ENCODE data around the gene PDCD4. TPM values are rescaled to one million over a fixed set of nuclear protein-coding genes. Genes with fewer than 3 reads are reported as not detected.
A peak's percentile ranks its signal among the peaks of the same experiment; 100 is the strongest.

The PDCD4 gene
- total RNA-seq, 1 donor from 2014 or later: 77.9 TPM

GRCh38 chr10:110897184-110897583 is 25.5 kb downstream of the PDCD4 start:
- H3K27me3 ChIP-seq (ENCODE audit: control insufficient read depth, insufficient read depth, low read length): no peaks in the 10 kb centered on the region
- peaks cover 10% of the 10 kb centered on the region for H3K36me3 ChIP-seq (ENCODE audit: control insufficient read depth, insufficient read depth, low read length)
- TF ChIP-seq CTCF (IDR thresholded peaks at IDR 0.05; ENCODE audit: insufficient read depth, low read length, severe bottlenecking): no peak
- FAIRE-seq: peak; percentile 60
- no peak for DNase-seq (ENCODE audit: low read depth)
- no peak overlapping the region for H3K4me3 ChIP-seq (ENCODE audit: low read depth, low read length)

- H3K36me3 ChIP-seq (ENCODE audit: control insufficient read depth, insufficient read depth, low read length): peaks cover 10% of the 10 kb centered on the region
- no peaks in the 10 kb centered on the region for H3K27me3 ChIP-seq (ENCODE audit: control insufficient read depth, insufficient read depth, low read length)
- no peak for TF ChIP-seq CTCF (IDR thresholded peaks at IDR 0.05; ENCODE audit: insufficient read depth, low read length, severe bottlenecking)
- H3K4me3 ChIP-seq (ENCODE audit: low read depth, low read length): no peak overlapping the region
- DNase-seq (ENCODE audit: low read depth) (no peak), FAIRE-seq (no peak)
Measured at GRCh38 chr10:110898391-110898790, 26.7 kb downstream of the PDCD4 start.

GRCh38 chr10:110900983-110901382 is 29.3 kb downstream of the PDCD4 start:
- no peak for TF ChIP-seq CTCF (IDR thresholded peaks at IDR 0.05; ENCODE audit: insufficient read depth, low read length, severe bottlenecking)
- Histone ChIP-seq H3K27me3 (ENCODE audit: control insufficient read depth, insufficient read depth, low read length) (no peaks in the 10 kb centered on the region), H3K4me3 (ENCODE audit: low read depth, low read length) (no peak overlapping the region), H3K36me3 (ENCODE audit: control insufficient read depth, insufficient read depth, low read length) (peaks cover 6% of the 10 kb centered on the region)
- FAIRE-seq (no peak), DNase-seq (ENCODE audit: low read depth) (no peak)

- DNase-seq (ENCODE audit: low read depth) (peak; percentile 95), FAIRE-seq (no peak)
- peaks cover 2% of the 10 kb centered on the region for H3K36me3 ChIP-seq (ENCODE audit: control insufficient read depth, insufficient read depth, low read length)
- TF ChIP-seq CTCF (IDR thresholded peaks at IDR 0.05; ENCODE audit: insufficient read depth, low read length, severe bottlenecking): no peak
- H3K4me3 ChIP-seq (ENCODE audit: low read depth, low read length): no peak overlapping the region
- no peaks in the 10 kb centered on the region for H3K27me3 ChIP-seq (ENCODE audit: control insufficient read depth, insufficient read depth, low read length)
Measured at GRCh38 chr10:110901954-110902819, 30.5 kb downstream of the PDCD4 start.

GRCh38 chr10:110903280-110904278 is 31.9 kb downstream of the PDCD4 start:
- DNase-seq (ENCODE audit: low read depth): no peak
- Histone ChIP-seq H3K27me3 (ENCODE audit: control insufficient read depth, insufficient read depth, low read length) (no peaks in the 10 kb centered on the region), H3K4me3 (ENCODE audit: low read depth, low read length) (no peak overlapping the region), H3K36me3 (ENCODE audit: control insufficient read depth, insufficient read depth, low read length) (peaks cover 1% of the 10 kb centered on the region)
- no peak for TF ChIP-seq CTCF (IDR thresholded peaks at IDR 0.05; ENCODE audit: insufficient read depth, low read length, severe bottlenecking)
- FAIRE-seq: peak; percentile 40

All from bronchial epithelial cell (primary cell).